NB4 (cell line): Measurements from ENCODE around the gene RGL1.

Experiments
- POLR2A ChIP-seq: IDR thresholded peaks from 2 replicates; pipeline ENCODE4 v1.6.1; 2011; ENCODE audit warnings: mild to moderate bottlenecking; ENCODE audit not compliant: insufficient read length; ENCODE audit errors: extremely low read depth
- TF ChIP-seq, protein P1 (sequence below): IDR thresholded peaks from one replicate; pipeline ENCODE4 v1.5.1; 2012; ENCODE audit warnings: low read depth, low read length
- TF ChIP-seq, protein P2 (sequence below): IDR thresholded peaks from 2 replicates; pipeline ENCODE4 v1.6.1; 2011; ENCODE audit warnings: low read depth, low read length

GRCh38 chr1:183801649-183802048, 3.3 kb upstream of the RGL1 start:
- TF ChIP-seq POLR2A = no peak
- TF ChIP-seq, protein P1, sequence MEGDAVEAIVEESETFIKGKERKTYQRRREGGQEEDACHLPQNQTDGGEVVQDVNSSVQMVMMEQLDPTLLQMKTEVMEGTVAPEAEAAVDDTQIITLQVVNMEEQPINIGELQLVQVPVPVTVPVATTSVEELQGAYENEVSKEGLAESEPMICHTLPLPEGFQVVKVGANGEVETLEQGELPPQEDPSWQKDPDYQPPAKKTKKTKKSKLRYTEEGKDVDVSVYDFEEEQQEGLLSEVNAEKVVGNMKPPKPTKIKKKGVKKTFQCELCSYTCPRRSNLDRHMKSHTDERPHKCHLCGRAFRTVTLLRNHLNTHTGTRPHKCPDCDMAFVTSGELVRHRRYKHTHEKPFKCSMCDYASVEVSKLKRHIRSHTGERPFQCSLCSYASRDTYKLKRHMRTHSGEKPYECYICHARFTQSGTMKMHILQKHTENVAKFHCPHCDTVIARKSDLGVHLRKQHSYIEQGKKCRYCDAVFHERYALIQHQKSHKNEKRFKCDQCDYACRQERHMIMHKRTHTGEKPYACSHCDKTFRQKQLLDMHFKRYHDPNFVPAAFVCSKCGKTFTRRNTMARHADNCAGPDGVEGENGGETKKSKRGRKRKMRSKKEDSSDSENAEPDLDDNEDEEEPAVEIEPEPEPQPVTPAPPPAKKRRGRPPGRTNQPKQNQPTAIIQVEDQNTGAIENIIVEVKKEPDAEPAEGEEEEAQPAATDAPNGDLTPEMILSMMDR = no peak
- TF ChIP-seq, protein P2, sequence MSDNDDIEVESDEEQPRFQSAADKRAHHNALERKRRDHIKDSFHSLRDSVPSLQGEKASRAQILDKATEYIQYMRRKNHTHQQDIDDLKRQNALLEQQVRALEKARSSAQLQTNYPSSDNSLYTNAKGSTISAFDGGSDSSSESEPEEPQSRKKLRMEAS = no peak
